Erythroblast (primary cell): ENCODE data around the gene CPN2.

ENCODE experiments used
- GATA1 ChIP-seq: IDR thresholded peaks from 2 replicates; pipeline ENCODE4 v1.6.1; 2011; ENCODE audit warnings: low read depth, mild to moderate bottlenecking, control low read depth, low read length, moderate library complexity
- POLR2A ChIP-seq: IDR thresholded peaks from 2 replicates; pipeline ENCODE4 v1.6.1; 2011; ENCODE audit warnings: mild to moderate bottlenecking, low read length

DNA sequence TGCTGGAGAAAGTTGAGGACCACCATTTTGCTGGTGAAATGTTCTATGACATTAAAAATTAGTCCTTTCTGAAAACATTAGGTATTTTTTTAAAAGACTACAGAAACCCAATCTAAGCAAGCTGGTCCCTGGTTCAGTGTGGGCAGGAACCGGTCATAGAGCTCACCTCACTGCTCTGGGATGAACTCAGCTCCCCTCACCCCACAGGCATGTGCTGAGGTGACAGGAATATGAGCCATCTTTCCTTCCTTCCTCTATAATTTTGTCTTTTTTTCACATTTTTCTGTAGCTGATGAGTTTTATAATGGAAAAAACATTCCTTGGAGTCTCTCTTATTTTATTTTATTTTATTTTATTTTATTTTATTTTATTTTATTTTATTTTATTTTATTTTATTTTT lies 26.6 kb upstream of the CPN2 start:
- TF ChIP-seq POLR2A (no peak), GATA1 (no peak)
